Left renal cortex interstitium (tissue), 4 donors: ENCODE results near the gene KCP. TPM values are rescaled to one million over a fixed set of nuclear protein-coding genes. Genes with fewer than 3 reads are reported as not detected.

Experiments used
- DNase-seq, 4 donors: peaks; one replicate each; pipeline ENCODE4 v3.0.0-alpha.2; 2013; ENCODE audit warnings: low read depth in 4 of 4, low spot score in 2 of 4, missing footprints in 1 of 4
- polyA plus RNA-seq, 4 donors: library from polyadenylated mRNA; unstranded; fragments of 120-200 nt; gene quantifications; one replicate each; pipeline ENCODE4 v1.2.1, GENCODE V29; 2013; ENCODE audit not compliant: insufficient read length in 4 of 4

KCP gene
- polyA plus RNA-seq, 4 donors, result 12.1 to 41.9 (median 23.8) TPM

GRCh38 chr7:128939075-128939860, 28.8 kb upstream of the KCP start:
- no peak for DNase-seq

GRCh38 chr7:128938544-128939074, 28.1 kb upstream of the KCP start:
- no peak for DNase-seq

- no peak for DNase-seq
Observed at GRCh38 chr7:128937647-128938543, 27.4 kb upstream of the KCP start, which contains the start of gene IRF5. IRF5 (plus strand) TSS chr7:128937927; CDS start chr7:128942082, 4,155 bp downstream.

GRCh38 chr7:128937271-128937646, 26.8 kb upstream of the KCP start:
- DNase-seq, result no peak

GRCh38 chr7:128936798-128937197, 26.3 kb upstream of the KCP start:
- no peak for DNase-seq

GRCh38 chr7:128935342-128935730, 24.8 kb upstream of the KCP start:
- DNase-seq, result no peak

GRCh38 chr7:128934361-128935341, 24.1 kb upstream of the KCP start:
- no peak for DNase-seq

GRCh38 chr7:128933180-128933891, 22.8 kb upstream of the KCP start:
- no peak for DNase-seq

GRCh38 chr7:128932862-128933179, 22.3 kb upstream of the KCP start:
- DNase-seq, result no peak

GRCh38 chr7:128931965-128932861, 21.7 kb upstream of the KCP start:
- DNase-seq, result no peak

- no peak for DNase-seq
Observed at GRCh38 chr7:128931190-128931798, 20.8 kb upstream of the KCP start.

- no peak for DNase-seq
Observed at GRCh38 chr7:128928882-128929788, 18.6 kb upstream of the KCP start.

- DNase-seq, result no peak
Observed at GRCh38 chr7:128928159-128928813, 17.8 kb upstream of the KCP start.

- DNase-seq, result no peak
Observed at GRCh38 chr7:128924707-128925588, 14.4 kb upstream of the KCP start.

GRCh38 chr7:128923411-128923800, 12.9 kb upstream of the KCP start:
- DNase-seq, result no peak
